PC-3 (cell line): ENCODE measurements around the gene TACR2.

Experiments
- EZH2 ChIP-seq: fragments of 300-600 bp; sonication (generic); IDR thresholded peaks from one replicate; pipeline ENCODE4 v1.6.1; 2017; ENCODE audit warnings: antibody characterized with exemption, mild to moderate bottlenecking, low read length; ENCODE audit not compliant: unreplicated experiment
- EZH2phosphoT487 ChIP-seq: fragments of 300-600 bp; sonication (generic); IDR thresholded peaks from 2 replicates; pipeline ENCODE4 v1.6.1; 2018; ENCODE audit warnings: mild to moderate bottlenecking, antibody characterized with exemption, low read length, borderline replicate concordance
- TF ChIP-seq, protein P1 (sequence below): fragments of 300-600 bp; sonication (generic); conservative IDR thresholded peaks from 2 replicates; pipeline ENCODE4 v1.5.1; 2017; ENCODE audit warnings: antibody characterized with exemption, low read depth, mild to moderate bottlenecking, low read length

DNA sequence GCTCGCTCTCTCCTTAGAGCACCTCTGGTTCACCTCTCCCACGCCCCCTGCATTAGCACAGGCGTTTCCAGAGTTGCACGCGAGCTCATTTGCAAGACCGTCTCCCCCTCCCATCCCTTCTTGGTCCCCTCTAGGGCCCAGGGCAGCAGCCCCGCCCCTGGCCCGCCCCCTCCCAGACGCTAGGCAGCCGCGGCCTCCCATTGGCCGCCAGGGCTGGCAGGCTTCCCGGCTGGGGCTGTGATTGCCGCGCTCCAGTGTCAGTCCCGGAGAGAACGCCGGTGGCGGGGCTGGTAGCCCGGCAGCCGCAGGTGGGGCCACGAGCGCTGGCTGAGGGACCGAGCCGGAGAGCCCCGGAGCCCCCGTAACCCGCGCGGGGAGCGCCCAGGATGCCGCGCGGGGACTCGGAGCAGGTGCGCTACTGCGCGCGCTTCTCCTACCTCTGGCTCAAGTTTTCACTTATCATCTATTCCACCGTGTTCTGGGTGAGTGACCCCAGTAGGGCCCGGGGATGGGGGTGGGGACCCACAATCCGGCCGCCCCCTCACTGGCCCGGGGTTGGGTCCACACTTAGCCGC, 34.6 kb upstream of the TACR2 start, which contains the start of gene TSPAN15:
- TF ChIP-seq, protein P1, sequence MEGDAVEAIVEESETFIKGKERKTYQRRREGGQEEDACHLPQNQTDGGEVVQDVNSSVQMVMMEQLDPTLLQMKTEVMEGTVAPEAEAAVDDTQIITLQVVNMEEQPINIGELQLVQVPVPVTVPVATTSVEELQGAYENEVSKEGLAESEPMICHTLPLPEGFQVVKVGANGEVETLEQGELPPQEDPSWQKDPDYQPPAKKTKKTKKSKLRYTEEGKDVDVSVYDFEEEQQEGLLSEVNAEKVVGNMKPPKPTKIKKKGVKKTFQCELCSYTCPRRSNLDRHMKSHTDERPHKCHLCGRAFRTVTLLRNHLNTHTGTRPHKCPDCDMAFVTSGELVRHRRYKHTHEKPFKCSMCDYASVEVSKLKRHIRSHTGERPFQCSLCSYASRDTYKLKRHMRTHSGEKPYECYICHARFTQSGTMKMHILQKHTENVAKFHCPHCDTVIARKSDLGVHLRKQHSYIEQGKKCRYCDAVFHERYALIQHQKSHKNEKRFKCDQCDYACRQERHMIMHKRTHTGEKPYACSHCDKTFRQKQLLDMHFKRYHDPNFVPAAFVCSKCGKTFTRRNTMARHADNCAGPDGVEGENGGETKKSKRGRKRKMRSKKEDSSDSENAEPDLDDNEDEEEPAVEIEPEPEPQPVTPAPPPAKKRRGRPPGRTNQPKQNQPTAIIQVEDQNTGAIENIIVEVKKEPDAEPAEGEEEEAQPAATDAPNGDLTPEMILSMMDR, result no peak
- TF ChIP-seq EZH2 (no peak), EZH2phosphoT487 (no peak)
